Head of caudate nucleus (tissue), 42 donors: ENCODE data around the gene SERPINA4.

Experiments
- DNase-seq, 42 donors: peaks; one replicate each; pipeline versions ENCODE4 v3.0.0 to v3.0.0-alpha.2; 2020 to 2021; ENCODE audit warnings: mixed read lengths in 7 of 42
- intact Hi-C: fragments of 100-400 bp; cut with DNase I; formaldehyde crosslinking; loops from one replicate; pipeline ENCODE4 v1.15.0; 2022

SERPINA4 gene

DNA sequence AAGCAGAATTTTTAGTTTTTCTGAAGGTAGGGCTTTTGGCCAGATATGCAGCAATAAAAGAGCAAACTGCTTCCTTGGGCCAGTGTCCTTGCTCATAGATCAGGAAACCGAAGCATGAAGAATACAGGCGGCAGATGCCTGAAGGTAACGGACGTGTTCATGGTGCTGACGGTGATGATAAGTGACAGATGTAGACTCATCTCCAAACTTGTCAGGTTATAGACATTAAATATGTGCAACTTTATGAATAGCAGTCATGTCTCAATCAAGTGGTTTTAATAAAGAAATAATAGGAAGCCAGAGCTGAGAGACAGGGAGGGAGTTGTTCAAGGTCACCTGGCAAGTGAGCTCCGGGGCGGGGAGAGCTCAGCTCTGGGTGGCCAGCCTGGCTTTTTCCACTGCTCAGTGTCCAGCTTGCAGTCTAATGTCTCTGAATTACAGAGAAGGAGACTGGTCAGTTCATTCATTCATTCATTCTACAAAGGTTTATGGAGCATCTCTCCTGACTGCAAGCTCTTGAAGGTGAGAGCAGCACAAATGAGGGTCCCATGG lies 21.0 kb downstream of the SERPINA4 start:
- intact Hi-C loops: no loop called here
- no peak for DNase-seq

- no peak for DNase-seq
- intact Hi-C loops: no loop called here
These were observed 21.6 kb downstream of the SERPINA4 start for GRCh38 chr14:94582851-94583250.

DNA sequence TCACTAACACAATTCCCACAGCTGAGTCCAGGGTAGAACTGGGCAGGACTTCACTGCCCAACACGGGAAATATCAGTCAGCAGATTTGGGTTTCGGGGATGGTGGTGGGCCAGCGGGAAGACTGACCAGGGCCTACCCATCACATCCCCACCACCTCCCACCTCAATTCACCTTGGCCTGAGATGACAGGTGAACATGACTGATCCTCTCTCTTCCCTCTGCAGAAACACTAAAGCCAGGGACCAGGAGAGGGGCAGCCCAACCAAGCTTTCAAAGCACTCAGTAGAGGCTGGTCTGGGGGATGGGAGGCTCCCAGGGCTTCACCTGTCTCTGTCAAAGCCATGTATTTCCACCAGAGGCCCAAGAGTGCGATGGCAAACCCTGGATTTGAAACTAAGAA lies 22.3 kb downstream of the SERPINA4 start:
- intact Hi-C loops: no loop called here
- no peak for DNase-seq

DNA sequence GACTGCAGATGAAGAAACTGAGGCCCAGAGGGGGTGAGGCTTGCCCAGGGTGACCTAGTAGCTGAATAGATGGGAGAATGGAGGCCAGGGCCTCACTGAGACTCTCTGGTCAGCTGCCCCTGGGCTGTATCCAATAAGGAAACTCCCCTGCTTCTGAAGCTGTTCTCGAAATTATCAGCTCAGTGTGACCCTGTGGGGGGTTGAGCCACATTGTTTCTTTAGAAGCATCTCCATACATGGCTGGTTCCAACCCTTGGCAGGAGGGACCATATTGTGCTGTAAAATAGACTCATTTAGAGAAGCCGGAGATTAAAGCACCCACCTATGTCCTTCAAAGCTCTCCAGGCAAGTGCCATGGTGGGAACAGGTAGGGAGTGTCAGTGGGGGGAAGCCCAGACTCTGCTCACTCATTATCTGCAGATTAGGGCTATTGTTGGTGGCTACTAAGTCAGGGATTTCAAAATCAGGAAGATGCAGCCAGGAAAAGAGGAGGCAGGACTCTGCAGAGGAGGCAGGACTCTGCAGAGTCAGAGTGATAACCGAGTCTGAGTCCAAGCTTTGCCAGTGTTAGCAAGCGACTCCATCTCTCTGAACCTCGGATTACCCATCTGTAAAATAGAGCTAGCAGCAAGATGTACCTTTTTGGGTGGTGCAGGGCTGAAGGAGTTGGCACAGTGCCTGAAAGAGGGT lies 23.5 kb downstream of the SERPINA4 start:
- intact Hi-C loops: no loop called here
- DNase-seq: no peak

- intact Hi-C loops: no loop called here
- peak in 1 of 42 donors; percentile 27 for DNase-seq
These were observed 25.4 kb downstream of the SERPINA4 start for GRCh38 chr14:94586635-94587034.

DNA sequence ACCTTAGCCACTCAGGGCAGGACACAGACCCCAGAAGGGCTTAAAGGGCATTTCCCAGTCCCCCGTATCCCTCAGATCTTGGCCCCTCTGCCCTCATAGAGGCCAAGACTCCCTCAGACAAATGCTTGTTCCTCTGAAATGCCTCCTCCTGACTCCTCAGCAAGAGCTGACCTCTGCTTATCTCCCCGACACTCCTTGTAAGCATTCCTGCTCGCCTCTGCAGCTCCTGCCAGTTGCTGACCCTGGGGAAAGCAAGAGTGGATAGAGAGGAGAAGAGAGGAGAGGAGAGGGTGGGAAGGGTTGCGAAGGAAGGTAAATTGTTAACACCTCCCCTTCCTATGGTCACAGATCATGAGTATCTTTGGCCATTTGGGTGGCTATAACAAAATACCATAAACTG lies 27.1 kb downstream of the SERPINA4 start:
- DNase-seq: peak in 1 of 42 donors; percentile 7
- intact Hi-C loops: no loop called here

DNA sequence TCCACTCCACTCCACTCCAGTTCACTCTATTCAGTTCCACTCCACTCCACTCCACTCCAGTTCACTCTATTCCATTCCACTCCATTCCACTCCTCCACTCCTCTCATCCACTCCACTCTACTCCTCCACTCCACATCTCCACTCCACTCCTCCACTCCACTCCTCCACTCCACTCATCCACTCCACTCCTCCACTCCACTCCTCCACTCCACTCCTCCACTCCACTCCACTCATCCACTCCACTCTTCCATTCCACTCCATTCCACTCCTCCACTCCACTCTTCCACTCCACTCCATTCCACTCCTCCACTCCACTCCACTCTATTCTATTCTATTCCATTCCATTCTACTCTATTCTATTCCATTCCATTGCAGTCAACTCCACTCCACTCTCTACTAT lies 29.8 kb downstream of the SERPINA4 start:
- intact Hi-C loops: no loop called here
- DNase-seq: no peak

DNA sequence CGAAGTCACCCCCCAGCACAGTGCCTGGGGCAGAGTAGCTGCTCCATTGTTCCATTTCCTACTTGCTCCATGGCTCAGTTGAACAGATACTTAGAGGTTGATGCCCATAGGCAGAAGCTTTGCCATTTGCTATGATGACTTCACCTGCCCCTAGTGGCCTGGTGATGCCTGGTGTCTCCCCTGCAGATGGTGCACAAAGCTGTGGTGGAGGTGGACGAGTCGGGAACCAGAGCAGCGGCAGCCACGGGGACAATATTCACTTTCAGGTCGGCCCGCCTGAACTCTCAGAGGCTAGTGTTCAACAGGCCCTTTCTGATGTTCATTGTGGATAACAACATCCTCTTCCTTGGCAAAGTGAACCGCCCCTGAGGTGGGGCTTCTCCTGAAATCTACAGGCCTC lies 30.6 kb downstream of the SERPINA4 start:
- intact Hi-C loops: no loop called here
- DNase-seq: no peak

DNA sequence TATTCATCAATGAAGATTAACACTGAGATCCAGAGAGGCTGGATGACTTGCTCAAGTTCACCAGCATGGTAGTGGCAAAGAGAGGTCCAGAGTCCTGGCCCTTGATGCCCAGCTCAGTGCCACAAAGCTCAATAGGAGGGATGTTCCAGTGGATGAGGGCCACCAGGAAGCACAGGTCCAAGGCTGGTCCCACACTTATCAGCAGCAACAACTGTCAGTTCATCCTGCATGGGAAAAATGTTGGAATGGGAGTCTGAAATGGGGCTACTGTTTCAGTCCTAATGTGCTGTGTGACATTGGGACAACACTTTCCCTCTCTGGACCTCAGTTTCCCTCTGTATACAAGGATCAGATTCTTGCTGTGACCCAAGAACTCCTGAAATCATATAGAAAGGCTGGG lies 31.2 kb downstream of the SERPINA4 start:
- intact Hi-C loops: no loop called here
- no peak for DNase-seq

DNA sequence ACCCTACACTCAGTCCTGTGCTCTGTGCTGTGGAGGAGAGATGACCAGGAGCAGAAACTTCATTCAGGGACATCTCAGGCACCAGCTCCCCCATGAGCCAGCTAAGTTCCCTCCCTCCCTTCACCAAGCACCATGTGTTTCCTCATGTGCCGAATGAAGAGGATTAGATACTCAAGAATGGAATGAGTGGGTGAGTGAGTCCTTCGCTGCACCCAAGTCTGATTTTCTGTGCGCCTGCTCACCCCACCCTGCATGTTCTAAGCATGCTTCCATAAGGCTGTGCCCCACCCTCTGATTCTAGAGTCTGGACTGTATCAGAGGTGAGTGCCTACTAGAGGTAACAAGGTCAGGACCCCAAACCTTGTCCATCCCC lies 32.1 kb downstream of the SERPINA4 start:
- intact Hi-C loops: no loop called here
- peak in 1 of 42 donors; percentile 39 for DNase-seq

DNA sequence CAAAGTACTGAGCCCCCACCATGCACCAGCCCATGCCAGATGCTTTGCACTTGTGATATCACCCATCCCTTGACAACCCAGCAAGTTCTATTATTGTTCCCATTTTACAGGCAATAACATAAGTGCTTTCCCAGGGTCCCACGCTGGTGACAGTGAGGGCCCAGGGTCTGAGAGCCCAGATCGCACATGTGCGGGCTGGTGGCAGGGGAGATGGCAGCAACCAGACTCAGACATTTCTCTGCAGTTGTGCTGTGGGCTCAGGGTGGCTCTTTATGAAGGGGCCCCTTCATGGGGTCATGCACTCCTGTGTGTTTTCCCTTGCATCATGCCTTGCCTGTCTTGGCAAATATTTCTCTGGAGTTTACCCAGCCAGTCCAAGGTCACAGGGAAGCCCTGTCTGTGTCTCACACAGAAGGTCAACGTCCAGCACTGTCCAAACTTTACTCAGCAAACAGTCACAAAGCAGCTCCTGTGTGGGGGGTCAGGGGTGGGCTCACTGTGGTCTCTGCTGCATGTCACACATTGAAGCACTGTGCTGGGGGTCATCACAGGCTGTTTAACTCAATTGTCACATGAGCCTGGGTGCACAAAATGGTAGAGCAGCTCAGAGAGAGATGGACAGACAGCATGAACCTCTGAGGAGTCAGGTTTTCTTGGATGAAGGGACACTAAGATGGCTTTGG lies 32.6 kb downstream of the SERPINA4 start:
- intact Hi-C loops: no loop called here
- DNase-seq: no peak

DNA sequence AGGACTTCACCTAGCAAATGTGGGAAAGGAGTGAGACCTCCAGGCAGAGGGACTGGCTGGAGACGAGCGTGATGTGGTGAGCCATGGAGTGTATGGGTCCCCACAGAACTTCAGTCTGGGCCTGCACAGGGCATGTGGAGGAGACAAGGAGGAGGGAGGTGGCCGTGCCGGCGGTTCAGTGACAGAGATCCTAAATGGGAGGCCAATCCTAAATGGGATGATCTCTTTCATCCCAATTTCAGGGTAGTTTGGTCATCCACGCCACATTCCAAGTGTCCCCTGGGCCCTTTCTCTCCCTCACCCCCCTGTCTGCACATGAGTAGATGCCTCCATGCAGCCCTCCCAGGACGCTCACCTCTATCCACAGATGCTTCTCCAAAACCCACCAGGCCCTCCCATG lies 33.2 kb downstream of the SERPINA4 start:
- intact Hi-C loops: no loop called here

GRCh38 chr14:94595912-94596311 lies 34.7 kb downstream of the SERPINA4 start:
- no peak for DNase-seq
- intact Hi-C loops: no loop called here

More for the DNA sequence above, 33.2 kb downstream of the SERPINA4 start:
- no peak for DNase-seq

GRCh38 chr14:94596361-94596760 lies 35.1 kb downstream of the SERPINA4 start:
- intact Hi-C loops: no loop called here
- DNase-seq: no peak

DNA sequence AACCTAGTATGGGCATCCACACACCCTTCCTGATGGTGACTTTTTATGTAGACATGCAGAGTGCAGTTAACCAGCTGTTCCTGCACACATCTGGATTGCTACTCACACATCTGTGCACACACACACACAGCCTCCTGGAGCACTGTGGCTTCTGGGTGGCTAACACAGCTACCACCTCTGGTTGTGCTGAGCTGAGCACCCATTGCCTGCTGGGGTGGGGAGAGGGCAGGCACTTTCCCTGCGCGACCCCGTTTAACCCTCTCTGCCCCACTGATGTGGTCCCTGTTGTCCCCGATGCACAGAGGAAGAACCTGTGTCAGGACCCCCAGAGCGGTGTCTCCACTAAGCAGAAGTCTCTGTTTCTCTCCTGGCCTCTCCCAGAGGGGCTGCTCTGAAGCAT lies 36.5 kb downstream of the SERPINA4 start:
- intact Hi-C loops: no loop called here
- no peak for DNase-seq

GRCh38 chr14:94598506-94598815 lies 37.2 kb downstream of the SERPINA4 start:
- DNase-seq: no peak
- intact Hi-C loops: no loop called here

DNA sequence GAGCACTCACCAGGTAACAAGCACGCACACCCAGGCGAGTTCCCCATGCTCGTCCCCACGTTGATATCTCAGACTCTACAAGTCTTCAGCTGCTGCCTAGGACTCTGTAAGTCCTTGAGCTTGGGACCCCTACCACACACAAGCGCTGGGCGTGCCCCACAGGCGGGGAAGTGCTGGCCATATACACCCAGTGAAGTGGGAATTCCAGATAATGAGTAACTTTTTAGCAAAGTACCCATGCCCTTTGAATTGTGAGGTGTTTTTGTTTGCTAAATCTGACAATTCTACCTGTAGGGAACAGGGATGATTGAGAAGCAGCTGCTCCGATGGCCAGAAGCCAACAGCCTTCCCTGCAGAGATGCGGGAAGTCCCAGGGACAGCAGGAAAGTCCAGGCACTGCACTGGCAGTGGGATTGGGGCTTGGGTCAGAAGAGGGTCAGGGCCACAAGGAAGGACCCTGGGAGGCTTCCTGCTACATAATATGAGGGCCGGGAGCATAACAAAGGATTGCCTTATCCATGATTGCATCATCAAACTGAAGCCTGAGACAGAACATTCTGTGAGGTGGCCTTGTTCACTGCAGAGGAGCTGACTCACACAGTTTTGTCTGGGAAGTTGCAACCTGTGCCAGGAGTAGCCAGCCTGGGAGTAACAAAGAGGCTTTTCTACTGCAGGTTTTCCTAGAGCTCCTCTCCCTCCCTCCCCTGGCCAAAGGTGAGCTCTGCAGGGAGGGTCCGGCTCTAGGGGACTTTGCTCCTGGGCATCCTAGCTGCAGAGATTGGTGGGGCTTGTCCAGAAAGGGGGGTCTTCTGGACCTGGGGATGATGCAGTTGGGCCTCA lies 37.8 kb downstream of the SERPINA4 start:
- intact Hi-C loops: no loop called here
- DNase-seq: peak; percentile 18 to 90 (median 68)

DNA sequence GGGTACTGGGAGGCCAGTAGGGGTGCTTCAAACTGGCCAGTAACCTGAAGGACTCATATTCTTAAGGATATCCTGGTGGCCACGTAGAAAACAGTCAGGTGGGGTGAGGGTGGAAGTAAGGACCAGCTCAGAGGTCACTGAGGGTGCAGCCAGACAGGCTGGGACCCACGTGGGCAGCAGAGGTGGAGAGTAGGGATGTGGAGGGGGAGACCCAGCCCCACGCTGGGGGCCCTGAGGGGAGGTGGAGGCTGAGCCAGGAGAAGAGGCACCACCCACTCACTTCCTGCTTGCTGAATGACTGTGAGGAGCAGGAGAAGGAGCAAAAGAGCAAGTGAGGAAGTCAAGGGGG lies 38.4 kb downstream of the SERPINA4 start:
- peak in 1 of 42 donors; percentile 15 for DNase-seq
- intact Hi-C loops: no loop called here

DNA sequence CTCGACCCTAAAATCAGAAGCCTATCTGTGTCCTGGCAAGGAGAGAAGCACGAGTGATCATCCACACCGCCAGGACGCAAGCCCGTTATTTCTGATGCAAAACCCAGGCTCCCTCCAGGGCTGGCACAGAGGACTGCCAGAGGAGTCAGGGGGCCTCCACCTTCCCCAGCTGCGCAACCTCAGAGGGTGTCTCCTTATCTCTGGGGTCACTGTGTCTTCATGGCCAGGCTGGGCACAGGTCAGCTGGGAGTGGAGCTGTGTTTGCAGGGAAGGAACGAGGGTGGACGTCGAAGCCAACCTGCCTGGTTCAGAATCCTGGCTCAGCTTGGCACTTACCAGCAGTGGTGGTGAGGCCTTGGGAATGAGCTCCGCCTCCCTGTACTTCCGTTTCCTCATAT lies 38.9 kb downstream of the SERPINA4 start:
- intact Hi-C loops: no loop called here
- DNase-seq: no peak

DNA sequence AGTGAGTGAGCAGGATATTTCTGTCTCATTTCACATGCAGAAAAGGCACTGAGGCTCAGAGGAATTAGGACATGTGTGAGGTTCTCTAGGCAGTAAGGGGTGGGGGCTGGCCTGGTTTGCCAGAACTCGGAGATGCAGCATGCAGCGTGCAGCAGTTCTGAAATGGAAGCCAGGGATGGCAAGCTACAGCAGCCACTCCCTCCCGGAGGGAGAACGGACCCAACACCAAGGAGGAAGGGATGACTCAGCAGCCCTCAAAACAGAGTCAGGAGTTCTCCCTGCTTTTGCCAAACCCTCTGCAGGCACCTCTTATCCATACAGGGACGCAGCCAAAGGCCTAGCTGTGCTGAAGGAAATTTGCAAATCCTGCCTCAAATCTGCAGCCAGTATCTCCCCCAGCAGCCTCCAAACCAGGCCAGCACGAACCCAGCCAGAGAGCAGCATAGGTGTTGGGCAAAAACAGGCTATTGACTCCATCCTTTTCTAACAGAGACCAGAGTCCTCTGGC lies 40.7 kb downstream of the SERPINA4 start:
- DNase-seq: peak in 37 of 42 donors; percentile 7 to 86 (median 44)
- intact Hi-C loops: no loop called here
